GM21717 (cell line): ENCODE data around the gene OGDH.

Experiments used
- ATAC-seq: cut with Tn5 transposase; IDR thresholded peaks from one replicate; pipeline ENCODE4 v1.9.1; 2021; ENCODE audit warnings: mild to moderate bottlenecking, moderate library complexity; ENCODE audit not compliant: unreplicated experiment

The OGDH gene

GRCh38 chr7:44618045-44618444, 11.6 kb downstream of the OGDH start:
- no peak for ATAC-seq

DNA sequence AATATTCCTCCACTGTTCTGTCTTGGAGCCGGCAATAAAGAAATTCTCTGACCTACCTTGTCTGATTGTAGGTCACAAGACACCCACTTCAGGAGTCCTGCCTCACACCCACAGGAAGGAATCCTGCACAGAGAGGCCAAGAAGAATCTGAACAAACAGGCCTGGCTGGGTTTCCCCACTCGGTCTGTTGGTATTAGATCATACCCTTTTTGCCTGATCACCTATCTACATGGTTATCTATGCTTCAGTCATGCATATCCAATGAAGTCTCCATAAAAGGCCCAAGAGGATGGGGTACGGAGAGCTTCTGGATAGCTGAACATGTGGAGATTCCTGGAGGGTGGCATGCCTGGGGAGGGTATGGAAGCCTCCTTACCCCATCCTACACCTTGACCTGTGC, 12.3 kb downstream of the OGDH start:
- no peak for ATAC-seq

DNA sequence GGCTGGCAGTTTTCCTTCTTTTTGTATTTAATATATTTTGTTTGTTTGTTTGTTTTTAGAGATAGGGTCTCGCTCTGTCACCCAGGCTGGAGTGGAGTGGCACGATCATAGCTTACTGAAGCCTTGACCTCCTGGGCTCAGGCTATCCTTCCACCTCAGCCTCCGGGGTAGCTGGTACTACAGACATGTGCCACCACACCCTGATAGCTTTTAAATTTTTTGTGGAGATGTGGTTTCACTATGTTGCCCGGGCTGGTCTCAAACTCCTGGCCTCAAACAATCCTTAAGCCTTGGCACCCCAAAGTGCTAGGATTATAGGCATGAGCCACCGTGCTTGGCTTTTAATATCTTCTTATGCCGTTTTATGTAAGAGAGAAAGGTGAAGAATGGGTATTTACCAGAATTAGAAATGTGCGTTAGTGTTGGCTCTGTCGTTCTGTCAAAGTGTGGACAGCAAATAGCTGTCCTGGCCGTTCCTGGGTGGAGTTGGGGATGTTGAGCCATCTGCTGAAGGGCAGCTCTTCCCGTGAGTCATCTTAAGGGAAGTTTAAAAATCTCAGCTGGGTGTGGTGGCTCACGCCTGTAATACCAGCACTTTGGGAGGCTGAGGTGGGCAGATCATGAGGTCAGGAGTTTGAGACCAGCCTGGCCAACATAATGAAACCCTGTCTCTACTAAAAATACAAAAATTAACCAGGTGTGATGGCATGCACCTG, 14.8 kb downstream of the OGDH start:
- ATAC-seq = no peak

- no peak for ATAC-seq
Measured at GRCh38 chr7:44621750-44622103, 15.3 kb downstream of the OGDH start.

DNA sequence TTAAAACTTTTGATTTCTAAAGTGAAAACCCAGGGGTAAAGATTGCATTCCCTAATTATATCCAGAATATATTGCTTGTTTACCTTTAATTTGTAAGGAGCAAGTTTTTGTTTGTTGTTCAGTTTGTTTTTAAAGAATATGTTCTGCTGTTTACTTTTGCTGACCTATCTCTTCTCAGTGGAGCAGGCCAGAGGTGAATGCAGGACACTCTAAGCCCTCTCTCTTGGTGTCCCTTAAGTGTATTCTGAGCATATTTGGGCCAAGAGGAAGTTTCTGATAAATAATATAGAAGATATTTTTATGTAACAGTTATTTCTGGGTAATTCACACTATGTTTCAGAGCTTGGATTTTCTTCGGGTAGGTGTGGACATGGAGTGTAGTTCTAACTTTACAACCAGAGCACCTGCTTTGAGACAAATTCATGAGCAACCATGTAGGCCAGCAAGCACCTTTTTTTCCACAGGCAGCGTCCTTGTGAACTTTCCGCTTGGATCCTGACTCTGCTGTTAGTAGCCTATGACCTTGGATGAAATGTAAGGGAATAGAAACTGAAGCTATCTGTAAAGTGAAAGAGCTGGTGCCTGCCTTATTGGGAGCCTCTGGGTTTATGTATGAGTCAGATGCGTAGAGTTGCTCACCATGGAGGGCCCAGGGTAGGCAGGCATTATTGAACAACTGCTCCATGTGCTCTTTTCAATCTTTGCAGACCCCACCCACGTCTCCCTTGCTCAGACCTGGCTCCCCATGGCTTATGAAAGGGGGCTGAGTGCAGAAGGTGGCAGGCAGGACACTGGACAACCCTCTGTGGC, 16.1 kb downstream of the OGDH start:
- ATAC-seq = peak; percentile 67

GRCh38 chr7:44624318-44624717, 17.9 kb downstream of the OGDH start:
- no peak for ATAC-seq

- no peak for ATAC-seq
Measured at GRCh38 chr7:44625526-44626471, 19.4 kb downstream of the OGDH start.

GRCh38 chr7:44626620-44627019, 20.2 kb downstream of the OGDH start:
- no peak for ATAC-seq

- ATAC-seq = no peak
Measured at GRCh38 chr7:44629829-44630522, 23.5 kb downstream of the OGDH start.

DNA sequence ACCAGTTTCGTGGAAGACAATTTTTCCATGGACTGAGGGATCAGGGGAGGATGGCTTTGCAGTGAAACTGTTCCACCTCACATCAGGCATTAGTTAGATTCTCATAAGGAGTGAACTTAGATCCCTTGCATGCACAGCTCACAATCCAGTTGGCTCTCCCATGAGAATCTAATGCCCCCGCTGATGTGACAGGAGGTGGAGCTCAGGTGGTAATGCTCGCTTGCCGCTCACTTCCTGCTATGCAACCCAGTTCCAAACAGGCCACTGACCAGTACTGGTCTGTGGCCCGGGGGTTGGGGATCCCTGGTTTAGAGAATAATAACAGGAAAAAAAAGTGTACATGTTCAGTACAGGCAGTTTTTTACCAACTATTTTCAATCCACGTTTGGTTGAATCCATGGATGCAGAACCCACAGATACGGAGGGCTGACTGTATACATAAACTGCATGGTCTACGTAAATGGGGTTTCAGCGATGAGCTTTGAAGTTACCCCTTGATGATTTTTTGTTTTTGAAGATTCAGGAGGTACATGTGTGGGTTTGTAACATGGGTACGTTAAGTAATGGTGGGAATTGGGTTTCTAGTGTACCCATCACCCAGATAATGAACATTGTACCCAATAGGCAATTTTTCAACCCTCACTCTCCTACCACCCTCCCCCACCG, 24.5 kb downstream of the OGDH start:
- ATAC-seq = no peak

GRCh38 chr7:44631458-44632115, 25.2 kb downstream of the OGDH start:
- no peak for ATAC-seq

- no peak for ATAC-seq
Measured at GRCh38 chr7:44632196-44632595, 25.8 kb downstream of the OGDH start.

GRCh38 chr7:44633254-44634186, 27.1 kb downstream of the OGDH start:
- ATAC-seq = peak; percentile 48

DNA sequence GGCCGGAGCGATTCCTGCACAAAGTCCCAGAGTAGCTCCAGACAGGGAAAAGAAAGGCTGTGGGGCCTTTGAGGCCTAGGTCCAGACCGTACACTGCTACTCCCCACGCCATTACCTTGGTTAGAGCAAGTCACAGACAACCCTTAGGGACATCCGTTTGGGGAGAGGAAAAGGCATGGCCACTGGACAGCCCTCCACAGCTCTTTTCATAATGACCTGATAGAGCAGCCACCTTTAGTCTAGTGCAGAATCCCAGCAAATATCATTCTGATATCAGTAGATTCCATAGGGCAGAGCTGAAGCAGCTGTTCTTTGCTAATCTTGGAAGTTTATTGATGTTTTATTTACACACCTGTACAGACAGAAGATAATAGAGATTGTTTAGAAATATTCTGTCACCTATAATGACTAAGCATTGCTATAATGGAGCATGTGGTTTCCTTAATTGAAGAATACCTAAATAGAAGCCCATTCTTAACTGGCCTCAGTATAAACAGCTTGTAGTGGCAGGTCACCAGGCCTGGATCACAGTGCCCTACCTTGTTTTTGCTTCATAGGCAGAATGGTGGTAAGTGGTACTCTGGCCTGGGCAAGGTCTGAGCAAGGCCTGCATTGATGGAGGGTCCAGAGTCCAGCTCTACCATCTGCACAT, 27.9 kb downstream of the OGDH start:
- ATAC-seq = no peak

DNA sequence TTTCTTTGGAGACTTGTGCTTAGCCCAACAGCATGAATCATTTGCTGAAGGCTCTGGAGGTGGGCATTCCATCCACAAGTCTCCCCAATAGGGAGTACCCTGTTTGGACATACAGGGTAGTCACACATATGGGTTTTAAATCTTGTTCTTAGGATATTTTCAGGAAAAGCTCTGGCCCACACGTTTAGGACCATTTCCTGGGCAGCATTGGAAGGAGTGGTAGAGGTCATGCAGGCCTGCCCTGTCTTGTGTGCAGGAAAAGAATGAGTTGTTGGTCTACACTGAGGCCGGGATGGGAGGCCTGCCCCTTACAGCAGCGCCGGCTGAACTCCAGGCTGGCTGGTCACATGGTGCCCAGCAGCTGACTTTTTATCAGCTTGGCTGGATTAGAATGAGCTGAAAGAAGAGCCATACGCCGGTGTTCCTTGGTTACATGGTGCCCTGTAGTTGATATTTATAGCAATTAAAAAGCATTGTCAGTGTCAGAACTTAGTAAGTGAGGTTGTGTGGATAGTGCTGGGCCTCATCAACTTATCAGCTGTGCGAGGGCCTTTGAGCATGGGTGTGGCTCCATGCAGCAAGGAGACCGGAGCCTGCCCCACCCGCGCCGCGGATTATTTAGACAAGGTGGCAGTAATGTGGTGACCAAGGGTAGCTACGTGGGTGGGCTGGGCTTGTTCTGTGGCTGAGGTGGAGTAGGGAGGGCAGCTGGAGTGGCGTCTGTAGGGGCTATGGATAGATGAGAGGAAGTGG, 28.6 kb downstream of the OGDH start:
- no peak for ATAC-seq

DNA sequence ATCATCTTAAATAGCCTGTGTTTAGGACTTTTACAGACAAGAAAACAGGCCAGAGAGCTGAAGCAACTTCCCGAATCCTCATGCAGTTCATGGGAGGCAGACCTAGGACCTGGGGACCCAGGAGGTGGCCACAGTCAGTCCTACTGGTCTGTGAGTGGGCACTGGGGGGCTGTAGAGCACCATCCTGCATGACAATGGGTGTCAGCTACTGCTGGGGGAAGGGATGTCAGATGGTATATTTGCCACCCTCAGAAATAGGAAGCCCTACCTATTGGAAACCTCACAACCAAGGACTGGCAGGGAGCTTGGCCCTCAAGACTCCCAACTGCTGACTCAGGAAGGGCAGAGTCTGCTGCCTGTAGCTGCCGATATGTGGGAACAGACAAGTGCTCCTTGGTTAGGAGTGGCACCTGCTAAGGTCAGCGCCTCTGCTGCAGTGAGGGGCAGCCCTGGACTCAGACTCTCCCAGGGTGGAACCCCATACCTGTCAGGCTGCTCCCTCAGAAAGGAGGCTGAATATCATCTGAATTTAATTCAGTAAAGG, 29.7 kb downstream of the OGDH start:
- ATAC-seq = no peak

DNA sequence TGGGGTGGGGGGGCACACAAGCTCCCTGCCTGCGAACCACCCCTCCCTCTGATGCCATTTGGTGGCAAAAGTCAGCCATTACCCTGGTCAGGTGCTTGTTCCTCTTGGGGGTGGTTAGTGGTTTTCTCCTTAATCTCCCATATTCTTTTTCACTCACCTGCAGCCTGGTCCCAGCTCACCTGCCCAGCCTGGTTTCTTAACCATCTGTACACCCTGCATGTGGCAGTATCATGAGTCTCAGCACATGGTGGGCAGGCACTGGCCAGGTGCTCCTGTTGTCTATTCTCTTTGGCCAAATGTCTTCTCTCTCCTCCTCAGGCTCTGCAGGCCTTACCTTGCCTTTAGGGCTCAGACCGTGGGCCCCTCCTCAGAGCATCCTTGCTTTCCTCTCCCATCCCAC, 30.5 kb downstream of the OGDH start:
- no peak for ATAC-seq
